Measurements from ENCODE around the gene GARIN5A. TPM values are rescaled to one million over a fixed set of nuclear protein-coding genes. Genes with fewer than 3 reads are reported as not detected.
A peak's percentile ranks its signal among the peaks of the same experiment; 100 is the strongest.

The GARIN5A gene
- total and polyA plus RNA-seq, 9 of the 15 experiments (the other 6 are each of a cell fraction or from before 2014, with no cell fraction given), result 0.10 to 0.82 (median 0.23) TPM; not detected in 2

GRCh38 chr19:50478901-50479715, 2.5 kb upstream of the GARIN5A start (continued):
- TF ChIP-seq RBM22 (IDR thresholded peaks at IDR 0.05; ENCODE audit: low read depth, low read length, poor library complexity, severe bottlenecking) (no peak), CLOCK (CRISPR knock-in tag; IDR thresholded peaks at IDR 0.05; ENCODE audit: borderline replicate concordance) (no peak), CREBBP (IDR thresholded peaks at IDR 0.05; ENCODE audit: low read depth, low read length) (no peak), XRCC4 (IDR thresholded peaks at IDR 0.05; ENCODE audit: extremely low read depth, insufficient read depth, insufficient read length) (no peak), HDAC2 (IDR thresholded peaks at IDR 0.05) (no peak), ZKSCAN8 (CRISPR knock-in tag; IDR thresholded peaks at IDR 0.05) (no peak), ZNF764 (CRISPR knock-in tag; IDR thresholded peaks at IDR 0.05; ENCODE audit: low read depth) (no peak), ZBTB33 (CRISPR knock-in tag; IDR thresholded peaks at IDR 0.05) (peak; percentile 79), MEF2A (IDR thresholded peaks at IDR 0.05; ENCODE audit: control insufficient read depth, low read depth, low read length) (no peak), ZSCAN32 (CRISPR knock-in tag; IDR thresholded peaks at IDR 0.05) (no peak), TARDBP (IDR thresholded peaks at IDR 0.05) (no peak), CTCFL (IDR thresholded peaks at IDR 0.05; ENCODE audit: borderline replicate concordance, insufficient read depth, low read depth, low read length, poor library complexity, severe bottlenecking) (peak; percentile 61), CBX8 (IDR thresholded peaks at IDR 0.05; ENCODE audit: borderline replicate concordance, extremely low read depth, low read depth, low read length, poor library complexity, severe bottlenecking) (no peak), HSF4 (CRISPR knock-in tag; IDR thresholded peaks at IDR 0.05; ENCODE audit: borderline replicate concordance) (no peak), GTF3C2 (IDR thresholded peaks at IDR 0.05; ENCODE audit: borderline replicate concordance, extremely low read depth, insufficient read length) (no peak), TCFL5 (CRISPR knock-in tag; conservative IDR thresholded peaks at IDR 0.05) (no peak), ZNF24 (IDR thresholded peaks at IDR 0.05) (no peak)
